Effector CD8-positive, alpha-beta T cell (primary cell): Measurements from ENCODE around the gene PLCB1.

ENCODE experiments used
- DNase-seq: peaks from one replicate; lab custom pipeline; 2025; lab: John Stamatoyannopoulos, UW

Gene PLCB1

GRCh38 chr20:8246153-8246552, 114.1 kb downstream of the PLCB1 start:
- DNase-seq: no peak

DNA sequence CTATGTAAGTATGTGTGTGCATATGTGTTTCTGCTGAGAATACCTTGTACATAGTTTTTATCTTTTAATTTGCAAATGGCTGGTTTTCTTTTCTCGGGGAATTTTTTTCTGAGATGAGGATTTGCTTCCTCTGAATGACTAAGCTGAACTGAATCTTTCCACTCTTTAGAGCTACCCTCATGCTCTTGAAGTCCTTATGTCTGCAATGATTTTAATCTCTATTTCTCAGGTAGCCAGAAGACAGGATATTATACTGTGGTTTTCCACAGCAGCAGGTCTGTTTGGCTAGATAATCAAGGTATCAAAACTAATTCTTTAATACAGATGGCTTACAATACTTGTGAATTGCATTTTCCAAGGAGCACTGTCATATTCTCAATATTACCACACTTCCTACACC, 114.7 kb downstream of the PLCB1 start:
- no peak for DNase-seq

DNA sequence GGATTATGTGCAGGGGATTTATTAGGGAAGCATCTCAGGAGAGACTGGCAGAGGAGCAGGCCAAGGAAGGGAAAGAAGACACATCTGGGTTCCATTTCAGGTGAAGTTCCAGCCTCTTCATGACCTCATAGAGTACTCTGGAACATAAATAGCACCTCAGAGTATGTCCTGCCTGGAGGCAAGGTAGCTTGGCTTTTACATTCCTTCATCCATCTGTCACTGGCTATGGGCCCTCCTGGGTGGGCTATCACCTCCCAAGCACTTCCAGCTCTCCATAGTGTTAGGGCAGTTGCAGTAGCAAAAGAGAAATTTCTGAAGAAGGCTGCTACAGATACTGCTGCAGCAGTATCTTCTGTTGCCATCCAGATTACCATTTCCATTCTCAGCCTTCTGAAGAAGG, 116.0 kb downstream of the PLCB1 start:
- DNase-seq: no peak

DNA sequence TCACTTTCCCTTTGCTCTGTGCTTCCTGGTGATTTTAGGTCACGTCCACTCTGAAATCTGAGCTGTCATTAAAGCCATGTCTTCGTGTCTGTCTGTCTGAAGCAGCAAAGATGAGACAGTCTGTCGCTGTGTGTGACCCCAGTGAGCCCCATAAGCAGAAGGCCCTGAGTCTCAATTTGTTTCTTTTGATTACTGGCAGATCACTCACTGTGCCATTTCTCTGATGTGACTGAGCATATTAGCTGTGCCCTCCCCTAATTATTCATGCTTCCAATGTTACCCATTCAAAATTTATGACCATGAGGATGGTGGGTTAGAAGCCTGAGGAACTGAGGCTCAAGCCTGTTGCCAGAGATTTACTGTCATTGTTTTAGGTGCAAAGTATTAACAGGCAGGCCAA, 117.6 kb downstream of the PLCB1 start:
- no peak for DNase-seq

- no peak for DNase-seq
These were observed 118.6 kb downstream of the PLCB1 start for GRCh38 chr20:8250539-8251200.

DNA sequence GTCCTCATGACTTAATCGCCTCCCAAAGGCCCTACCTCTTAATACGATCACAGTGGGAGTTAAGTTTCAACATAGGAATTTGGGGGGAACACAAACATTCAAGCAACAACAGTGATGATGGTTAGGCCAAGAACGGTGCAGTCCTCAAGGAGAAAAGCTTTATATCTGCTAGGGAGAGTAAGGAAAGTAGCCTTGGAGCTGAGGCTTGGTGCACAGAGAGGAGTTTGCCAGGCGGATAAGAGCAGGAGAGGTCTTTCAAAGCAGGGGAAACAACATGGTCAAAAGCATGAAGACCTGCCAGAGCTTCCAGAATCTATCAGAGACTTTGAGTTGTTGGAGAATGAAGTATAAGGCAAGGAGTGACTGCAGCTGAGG, 119.1 kb downstream of the PLCB1 start:
- no peak for DNase-seq

GRCh38 chr20:8254911-8255582, 123.0 kb downstream of the PLCB1 start:
- no peak for DNase-seq

- DNase-seq: no peak
These were observed 124.0 kb downstream of the PLCB1 start for GRCh38 chr20:8255945-8256632.

GRCh38 chr20:8260837-8261251, 128.8 kb downstream of the PLCB1 start:
- no peak for DNase-seq

DNA sequence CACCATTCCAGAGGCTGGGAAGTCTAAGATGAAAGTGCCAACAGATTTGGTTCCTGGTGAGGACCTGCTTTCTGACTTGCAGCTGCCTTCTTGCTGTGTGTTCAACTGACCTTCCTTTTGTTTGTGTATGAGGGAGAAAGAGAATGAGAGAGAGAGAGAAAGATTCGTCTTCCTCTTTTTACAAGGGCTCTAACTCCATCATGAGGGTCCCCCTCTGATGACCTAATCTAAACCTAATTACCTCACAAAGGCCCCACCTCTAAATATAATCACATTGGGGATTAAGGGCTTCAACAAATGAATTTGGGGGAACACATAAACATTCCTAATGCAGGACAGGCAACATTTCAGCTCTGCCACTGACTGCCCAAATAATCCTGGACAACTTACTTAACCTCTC, 130.7 kb downstream of the PLCB1 start:
- DNase-seq: no peak

DNA sequence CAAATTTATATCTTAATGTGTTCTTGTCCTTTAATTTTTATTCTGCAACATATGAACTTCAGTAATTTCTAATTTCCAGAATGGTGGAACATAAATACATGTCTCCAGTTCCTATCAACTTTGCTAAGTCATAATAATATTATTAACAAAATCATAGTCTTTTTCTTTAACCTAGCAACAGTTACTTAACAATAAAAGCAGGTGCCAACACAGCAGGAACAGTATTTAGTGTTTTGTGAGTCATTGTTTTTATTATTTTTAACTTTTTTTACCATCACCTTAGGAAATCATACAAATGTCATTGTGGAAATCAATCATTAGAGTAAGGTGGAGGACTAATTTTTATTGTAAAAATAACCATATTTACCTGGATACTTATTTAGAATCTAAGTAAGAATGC, 133.5 kb downstream of the PLCB1 start:
- DNase-seq: no peak

- no peak for DNase-seq
These were observed 134.9 kb downstream of the PLCB1 start for GRCh38 chr20:8267009-8267408.

DNA sequence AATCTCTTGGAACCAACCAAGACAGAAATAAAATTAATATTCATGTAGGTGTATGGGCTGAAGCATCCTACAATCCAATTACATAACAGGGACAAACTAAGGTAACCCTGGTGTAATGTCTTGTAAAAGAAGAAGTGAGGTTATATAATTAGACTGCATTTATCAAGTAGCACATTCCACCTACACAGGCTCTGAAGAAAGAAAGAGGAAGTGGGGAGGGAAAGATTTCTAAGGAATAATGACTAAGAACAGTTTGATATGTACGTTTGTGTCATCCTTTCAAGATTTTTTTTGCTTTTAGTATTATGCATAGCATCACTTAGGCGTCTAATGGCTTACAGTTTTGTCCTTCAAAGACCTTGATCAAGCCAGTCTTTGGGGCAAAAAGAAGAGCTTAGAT, 139.7 kb downstream of the PLCB1 start:
- DNase-seq: no peak

DNA sequence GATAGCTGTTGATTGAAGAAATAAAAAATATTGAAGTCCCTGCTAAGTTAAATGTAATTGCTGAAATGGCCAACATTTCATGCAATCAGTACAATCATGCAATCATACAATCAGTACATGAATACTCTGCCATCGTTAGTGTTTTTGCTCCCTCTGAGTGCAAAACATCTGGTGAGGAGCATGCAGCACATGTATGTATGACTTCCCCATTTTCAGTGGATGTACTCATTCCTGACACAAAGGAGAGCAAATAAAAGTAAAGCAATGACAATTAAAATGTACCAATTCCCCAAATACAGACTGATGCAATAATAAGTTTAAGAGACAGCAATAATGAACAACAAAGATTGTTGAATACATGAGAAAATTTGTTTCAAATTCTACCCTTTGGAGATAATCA, 140.7 kb downstream of the PLCB1 start:
- no peak for DNase-seq

GRCh38 chr20:8284902-8285301, 152.8 kb downstream of the PLCB1 start:
- no peak for DNase-seq

DNA sequence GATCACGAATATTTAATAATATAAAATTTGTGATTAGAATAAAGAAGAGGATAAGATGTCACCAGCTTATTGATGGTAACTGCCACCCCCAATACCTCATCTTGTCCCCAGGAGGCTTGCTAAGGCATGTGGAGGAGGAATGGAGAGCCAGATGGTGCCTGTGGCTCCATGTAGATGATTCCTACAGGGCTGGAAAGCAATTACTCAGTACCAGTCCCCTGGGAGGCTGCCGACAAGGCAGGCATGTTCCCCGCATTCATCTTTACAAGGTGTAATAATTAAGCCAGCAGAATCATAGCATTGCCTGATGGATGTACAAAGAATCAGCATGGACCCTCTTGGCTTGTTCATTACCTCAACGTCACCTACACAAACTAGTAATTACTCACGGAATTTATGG, 155.3 kb downstream of the PLCB1 start:
- no peak for DNase-seq

- DNase-seq: no peak
These were observed 159.1 kb downstream of the PLCB1 start for GRCh38 chr20:8291200-8291599.

- DNase-seq: no peak
These were observed 159.8 kb downstream of the PLCB1 start for GRCh38 chr20:8291873-8292272.

DNA sequence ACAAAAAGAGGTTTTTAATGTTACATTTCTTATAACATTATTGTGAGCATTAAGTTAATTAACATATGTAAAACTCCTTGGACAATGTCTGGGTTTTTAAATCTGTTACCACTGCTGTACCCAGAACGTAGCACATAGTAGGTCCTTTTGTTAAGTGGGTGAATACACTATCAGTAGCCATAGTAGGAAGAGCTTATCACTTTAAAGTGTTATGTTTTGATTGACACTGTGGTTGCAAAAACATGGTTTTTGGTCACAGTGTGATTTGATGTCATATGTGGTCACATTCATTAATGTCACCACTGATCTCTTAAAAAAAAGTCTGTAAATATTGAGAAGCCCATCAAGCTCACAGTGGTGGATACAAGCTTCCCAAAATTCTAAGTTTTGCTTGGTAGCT, 160.7 kb downstream of the PLCB1 start:
- no peak for DNase-seq

GRCh38 chr20:8293750-8294149, 161.7 kb downstream of the PLCB1 start:
- DNase-seq: no peak

- DNase-seq: no peak
These were observed 164.5 kb downstream of the PLCB1 start for GRCh38 chr20:8296536-8296935.

- DNase-seq: no peak
These were observed 166.5 kb downstream of the PLCB1 start for GRCh38 chr20:8298426-8299043.

DNA sequence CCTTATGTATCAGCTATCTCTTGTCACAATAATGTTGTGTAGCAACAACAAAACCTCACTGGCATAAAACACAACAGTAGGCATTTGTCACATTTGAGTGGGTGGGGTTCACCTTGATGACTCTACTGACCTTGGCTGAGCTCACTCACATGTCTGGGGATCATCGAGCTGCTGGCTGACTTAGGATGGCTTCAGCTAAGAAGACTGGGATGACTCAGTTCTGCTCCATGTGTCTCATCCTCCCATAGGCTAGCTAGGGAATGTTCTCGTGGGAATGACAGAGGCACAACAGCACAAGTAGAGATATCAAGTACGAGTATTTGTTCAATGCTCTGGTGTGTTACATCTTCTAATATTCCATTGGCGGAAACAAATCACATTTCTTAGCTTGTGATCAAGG, 167.9 kb downstream of the PLCB1 start:
- DNase-seq: no peak
